Vagina (tissue), 2 donors: ENCODE results near the gene TEX13B.

Experiments used
- POLR2A ChIP-seq, 2 donors: fragments of 450-650 bp; IDR thresholded peaks; one replicate each; pipeline ENCODE4 v1.6.1; 2017; ENCODE audit warnings: antibody characterized with exemption in 2 of 2, mild to moderate bottlenecking in 2 of 2, moderate library complexity in 2 of 2
- POLR2AphosphoS5 ChIP-seq, 2 donors: sonication (generic); formaldehyde crosslinking; IDR thresholded peaks; one replicate each; pipeline ENCODE4 v1.9.0; 2017; ENCODE audit warnings: antibody characterized with exemption in 2 of 2, mild to moderate bottlenecking in 2 of 2, low read depth in 1 of 2; ENCODE audit not compliant: insufficient read depth in 1 of 2
- TF ChIP-seq, protein P1 (sequence below), 3 experiments: fragments of 450-650 bp in 2 of 3; fragments of 200-600 bp in 1 of 3; sonication (generic) in 1 of 3; IDR thresholded peaks; one replicate each; pipeline ENCODE4 v1.5.1; 2017 to 2019; ENCODE audit warnings: antibody characterized with exemption in 3 of 3, mild to moderate bottlenecking in 2 of 3, moderate library complexity in 2 of 3

DNA sequence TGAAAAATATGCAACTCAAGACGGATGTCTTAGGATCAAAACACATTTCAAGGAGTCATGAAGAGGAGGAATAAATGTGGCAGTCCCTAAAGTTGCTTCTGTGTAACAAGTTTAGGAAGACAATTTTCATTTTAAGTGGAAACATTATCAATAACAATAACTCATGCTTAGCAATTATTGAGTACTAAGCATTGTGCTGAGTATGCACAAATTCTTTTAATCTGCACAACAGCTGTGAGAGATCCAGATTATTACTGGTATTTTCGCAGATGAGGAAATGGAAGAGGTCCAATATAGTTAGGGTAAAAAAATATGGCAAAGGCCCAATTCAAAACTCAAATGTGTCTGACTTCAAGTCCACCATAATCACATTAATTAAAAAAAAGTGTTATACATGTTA is 2.9 kb upstream of the TEX13B start:
- TF ChIP-seq, protein P1, sequence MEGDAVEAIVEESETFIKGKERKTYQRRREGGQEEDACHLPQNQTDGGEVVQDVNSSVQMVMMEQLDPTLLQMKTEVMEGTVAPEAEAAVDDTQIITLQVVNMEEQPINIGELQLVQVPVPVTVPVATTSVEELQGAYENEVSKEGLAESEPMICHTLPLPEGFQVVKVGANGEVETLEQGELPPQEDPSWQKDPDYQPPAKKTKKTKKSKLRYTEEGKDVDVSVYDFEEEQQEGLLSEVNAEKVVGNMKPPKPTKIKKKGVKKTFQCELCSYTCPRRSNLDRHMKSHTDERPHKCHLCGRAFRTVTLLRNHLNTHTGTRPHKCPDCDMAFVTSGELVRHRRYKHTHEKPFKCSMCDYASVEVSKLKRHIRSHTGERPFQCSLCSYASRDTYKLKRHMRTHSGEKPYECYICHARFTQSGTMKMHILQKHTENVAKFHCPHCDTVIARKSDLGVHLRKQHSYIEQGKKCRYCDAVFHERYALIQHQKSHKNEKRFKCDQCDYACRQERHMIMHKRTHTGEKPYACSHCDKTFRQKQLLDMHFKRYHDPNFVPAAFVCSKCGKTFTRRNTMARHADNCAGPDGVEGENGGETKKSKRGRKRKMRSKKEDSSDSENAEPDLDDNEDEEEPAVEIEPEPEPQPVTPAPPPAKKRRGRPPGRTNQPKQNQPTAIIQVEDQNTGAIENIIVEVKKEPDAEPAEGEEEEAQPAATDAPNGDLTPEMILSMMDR (IDR thresholded peaks at IDR 0.05), result no peak
- TF ChIP-seq POLR2A (IDR thresholded peaks at IDR 0.05) (no peak), POLR2AphosphoS5 (IDR thresholded peaks at IDR 0.05; ENCODE audit: insufficient read depth in 1 of 2, low read depth in 1 of 2) (no peak)
